GM12891 (cell line): ENCODE data around the gene MAP3K2.

Experiments used
- POLR2A ChIP-seq: IDR thresholded peaks from 2 replicates; pipeline ENCODE4 v1.6.1; 2011; ENCODE audit warnings: low read depth, low read length, control low read depth
- POLR2AphosphoS5 ChIP-seq: IDR thresholded peaks from 2 replicates; pipeline ENCODE4 v1.6.1; 2011; ENCODE audit warnings: low read depth, low read length, control low read depth
- TAF1 ChIP-seq: IDR thresholded peaks from 2 replicates; pipeline ENCODE4 v1.6.1; 2011; ENCODE audit warnings: low read depth, low read length, control low read depth

DNA sequence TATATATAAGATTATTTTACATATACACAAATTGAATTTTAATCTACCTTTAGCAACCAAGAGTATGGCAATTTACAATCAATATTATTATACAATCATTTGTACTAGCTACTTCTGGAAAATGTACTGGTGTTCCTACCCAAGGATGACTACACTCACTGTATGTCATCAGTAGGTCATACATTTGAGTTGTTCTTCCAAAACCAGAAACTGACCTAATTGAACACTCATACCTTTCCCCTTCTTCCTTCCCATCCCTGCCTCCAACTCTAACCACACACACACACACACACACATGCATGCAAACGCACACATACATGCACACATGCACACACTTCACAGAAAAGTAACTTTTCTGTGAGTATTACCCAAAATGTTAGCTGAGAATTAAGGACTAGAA is 85.6 kb downstream of the MAP3K2 start:
- no peak for TF ChIP-seq TAF1
- no peak for TF ChIP-seq POLR2AphosphoS5
- no peak for TF ChIP-seq POLR2A
